HCT116 (cell line): ENCODE data around the gene KLHL22. TPM values are rescaled to one million over a fixed set of nuclear protein-coding genes. Genes with fewer than 3 reads are reported as not detected.

ENCODE experiments used
- ATAC-seq: fragments of 200-7000 bp; cut with Tn5 transposase; 2 replicates; pipeline ENCODE4 v1.9.1; 2020; ENCODE audit warnings: mild to moderate bottlenecking, moderate library complexity
- BruUV-seq: library from RNA; stranded (reverse); fragments of 400-500 nt; replicated peaks from 2 replicates; lab custom pipeline; 2021; lab: Mats Ljungman, UMichigan
- CTCF ChIA-PET: fragments of 300-600 bp; sonication (Branson Sonifier 250); formaldehyde crosslinking; loops from one replicate; lab custom pipeline; 2021; ENCODE audit warnings: antibody characterized with exemption; lab: Charles Lee
- POLR2A ChIA-PET: fragments of 300-600, 350-600 bp; sonication (Branson Sonifier 250); formaldehyde crosslinking; loops from one replicate; lab custom pipeline; 2021; ENCODE audit warnings: antibody characterized with exemption; lab: Charles Lee
- RAD21 ChIA-PET, 2 experiments: fragments of 300-600 bp; sonication (Branson Sonifier 250); formaldehyde crosslinking; loops; one replicate each; lab custom pipeline; 2023; ENCODE audit warnings: low total read pairs in 2 of 2; ENCODE audit not compliant: uncharacterized antibody in 2 of 2, unreplicated experiment in 2 of 2, low non-redundant PET in 1 of 2; lab: Charles Lee
- DNase-seq: peaks from one replicate; pipeline ENCODE4 v3.0.0-alpha.2; 2010; ENCODE audit warnings: low read depth, low spot score
- H2AFZ ChIP-seq: fragments of 200-600 bp; shearing (Covaris generic), sonication (generic); 2 replicates; pipeline ENCODE4 v1.6.1; 2017; ENCODE audit warnings: low read depth, mixed run types, mixed read lengths, antibody characterized with exemption, low read length; ENCODE audit not compliant: poor library complexity, severe bottlenecking
- H3K27ac ChIP-seq: 2 replicates; pipeline ENCODE4 v1.5.1; 2012; ENCODE audit warnings: low read depth, low read length
- H3K27me3 ChIP-seq: fragments of 200-600 bp; sonication (generic); 2 replicates; pipeline ENCODE4 v1.6.1; 2016; ENCODE audit warnings: mixed run types, low read length, mixed read lengths; ENCODE audit not compliant: insufficient read depth
- H3K36me3 ChIP-seq, 2 experiments: fragments of 200-500 bp in 1 of 2; fragments of 200-600 bp in 1 of 2; sonication (Bioruptor generic) in 1 of 2; sonication (generic) in 1 of 2; 2 replicates each; pipeline versions ENCODE4 v1.5.1 to v1.6.1; 2014 to 2016; ENCODE audit warnings: low read length in 2 of 2, inconsistent platforms in 1 of 2, mixed read lengths in 1 of 2, mixed run types in 1 of 2; ENCODE audit not compliant: insufficient read depth in 2 of 2, control insufficient read depth in 1 of 2
- H3K4me1 ChIP-seq, 2 experiments: fragments of 200-600 bp in 1 of 2; sonication (generic) in 1 of 2; 2 replicates each; pipeline versions ENCODE4 v1.5.1 to v1.6.1; 2012 to 2017; ENCODE audit warnings: low read length in 2 of 2, inconsistent platforms in 1 of 2, mild to moderate bottlenecking in 1 of 2, mixed read lengths in 1 of 2, mixed run types in 1 of 2, moderate library complexity in 1 of 2; ENCODE audit not compliant: insufficient read depth in 2 of 2, control insufficient read depth in 1 of 2
- H3K4me2 ChIP-seq: fragments of 200-600 bp; sonication (generic); 2 replicates; pipeline ENCODE4 v1.6.1; 2017; ENCODE audit warnings: mixed run types, low read length, mixed read lengths
- H3K4me3 ChIP-seq, 2 experiments: fragments of 200-600 bp in 1 of 2; sonication (generic) in 1 of 2; replicated peaks in 1 of 2; 2 replicates each; pipeline ENCODE4 v1.5.1; 2011 to 2016; ENCODE audit warnings: low read length in 2 of 2, control low read depth in 1 of 2, low read depth in 1 of 2, mild to moderate bottlenecking in 1 of 2, mixed read lengths in 1 of 2, mixed run types in 1 of 2
- H3K79me2 ChIP-seq: fragments of 200-600 bp; sonication (generic); 2 replicates; pipeline ENCODE4 v1.6.1; 2017; ENCODE audit warnings: mild to moderate bottlenecking, mixed run types, low read length, moderate library complexity, mixed read lengths; ENCODE audit not compliant: insufficient read depth
- H3K9ac ChIP-seq: fragments of 200-600 bp; sonication (generic); 2 replicates; pipeline ENCODE4 v1.6.1; 2016; ENCODE audit warnings: low read length, mixed read lengths
- H3K9me2 ChIP-seq: fragments of 200-600 bp; sonication (generic), shearing (Covaris generic); 2 replicates; pipeline ENCODE4 v1.6.1; 2017; ENCODE audit warnings: mixed run types, mild to moderate bottlenecking, moderate library complexity; ENCODE audit not compliant: insufficient read depth
- H3K9me3 ChIP-seq, 2 experiments: fragments of 200-500 bp in 1 of 2; fragments of 200-600 bp in 1 of 2; sonication (Bioruptor generic) in 1 of 2; sonication (generic) in 1 of 2; 2 replicates each; pipeline ENCODE4 v1.6.1; 2014 to 2017; ENCODE audit warnings: low read length in 2 of 2, mixed read lengths in 2 of 2, inconsistent platforms in 1 of 2, low read depth in 1 of 2, mild to moderate bottlenecking in 1 of 2, mixed run types in 1 of 2, moderate library complexity in 1 of 2; ENCODE audit not compliant: control insufficient read depth in 1 of 2, insufficient read depth in 1 of 2
- H4K20me1 ChIP-seq: fragments of 200-600 bp; sonication (generic), shearing (Covaris generic); 2 replicates; pipeline ENCODE4 v1.6.1; 2017; ENCODE audit warnings: mixed run types, mild to moderate bottlenecking, moderate library complexity; ENCODE audit not compliant: insufficient read depth
- CTCF ChIP-seq, 3 experiments: fragments of 200-600 bp in 1 of 3; sonication (generic) in 1 of 3; IDR thresholded peaks in 2 of 3; conservative IDR thresholded peaks in 1 of 3; 2 replicates each; pipeline ENCODE4 v1.5.1; 2012 to 2017; ENCODE audit warnings: low read depth in 2 of 3, low read length in 2 of 3, antibody characterized with exemption in 1 of 3, borderline replicate concordance in 1 of 3, control low read depth in 1 of 3, mild to moderate bottlenecking in 1 of 3, mixed read lengths in 1 of 3, mixed run types in 1 of 3, moderate library complexity in 1 of 3; ENCODE audit not compliant: insufficient read depth in 1 of 3
- RAD21 ChIP-seq: IDR thresholded peaks from 2 replicates; pipeline ENCODE4 v1.6.1; 2012; ENCODE audit warnings: low read depth, mild to moderate bottlenecking
- REST ChIP-seq: IDR thresholded peaks from 2 replicates; pipeline ENCODE4 v1.6.1; 2012; ENCODE audit warnings: low read depth
- ZNF274 ChIP-seq: fragments of 200-500 bp; sonication (Bioruptor generic); IDR thresholded peaks from 2 replicates; pipeline ENCODE4 v1.6.1; 2014; ENCODE audit warnings: mild to moderate bottlenecking, low read depth, low read length, inconsistent platforms
- intact Hi-C: fragments of 100-400 bp; cut with micrococcal nuclease; formaldehyde crosslinking; loops from 2 replicates; pipeline ENCODE4 v1.10.0; 2022
- total RNA-seq: library from RNA; stranded (reverse); gene quantifications from one replicate; pipeline ENCODE4 v1.2.1, GENCODE V29; 2021; ENCODE audit not compliant: unreplicated experiment

The KLHL22 gene
- total RNA-seq, 1 experiment from 2014 or later = 16.4 TPM

- H3K4me3 ChIP-seq = no peak overlapping the region
- H3K27ac ChIP-seq = no peak overlapping the region
- H3K4me1 ChIP-seq = peaks cover 0 to 3% of the 10 kb centered on the region in 2 experiments; a peak in 1 of 4 replicates
- no peaks in the 10 kb centered on the region for H3K9me3 ChIP-seq
- ChIA-PET CTCF (interaction anchor here (0.7 to 3.4 kb wide), 7 partner anchors 16 to 299 kb away, joined by 3 to 62 read pairs (median 3); partner anchors contain the start of gene DGCR6L), POLR2A (interaction anchor here (1.4 kb wide), 1 partner anchor 38 kb away, joined by 3 read pairs; no protein-coding TSS in a partner anchor), RAD21 (interaction anchor here (1.4 to 1.5 kb wide), 2 partner anchors 38 kb away, joined by 10 to 11 read pairs; no protein-coding TSS in a partner anchor)
- no peaks in the 10 kb centered on the region for H3K9me2 ChIP-seq
- H4K20me1 ChIP-seq = no peaks in the 10 kb centered on the region
- no peaks in the 10 kb centered on the region for H3K79me2 ChIP-seq
- H3K36me3 ChIP-seq = no peaks in the 10 kb centered on the region; a peak in 1 of 4 replicates
- TF ChIP-seq REST = no peak
- peak; percentile 78 to 92 (median 91) for TF ChIP-seq CTCF (IDR thresholded peaks at IDR 0.05 in 2 of 3, conservative IDR thresholded peaks at IDR 0.05 in 1 of 3; ENCODE audit: borderline replicate concordance in 1 of 3, insufficient read depth in 1 of 3, low read depth in 2 of 3, low read length in 2 of 3)
- TF ChIP-seq ZNF274 = no peak
- peak; percentile 84 for TF ChIP-seq RAD21
- H2AFZ ChIP-seq = no peak overlapping the region
- intact Hi-C loops = loop anchor here (1.0 to 5.0 kb wide), 3 partner anchors 25 to 299 kb away; no protein-coding TSS in a partner anchor
- H3K9ac ChIP-seq = no peak overlapping the region
- BruUV-seq = no TSS peak
- ATAC-seq = peak; percentile 96
- H3K4me2 ChIP-seq = no peak overlapping the region
- peak; percentile 54 for DNase-seq
- no peaks in the 10 kb centered on the region for H3K27me3 ChIP-seq
These were observed 39.4 kb downstream of the KLHL22 start for GRCh38 chr22:20456064-20456721.
